ENCODE data around the gene AAK1. TPM values are rescaled to one million over a fixed set of nuclear protein-coding genes. Genes with fewer than 3 reads are reported as not detected.

The AAK1 gene
- polyA plus RNA-seq, 1 donor from 2014 or later: 26.7 TPM

GRCh38 chr2:69625078-69625795 is 18.3 kb downstream of the AAK1 start:
- H3K9me3 ChIP-seq (ENCODE audit: low read length): no peaks in the 10 kb centered on the region
- no peaks in the 10 kb centered on the region for H3F3A ChIP-seq (ENCODE audit: insufficient read depth, low read length, poor library complexity, severe bottlenecking)
- no peaks in the 10 kb centered on the region for H3K27me3 ChIP-seq (ENCODE audit: insufficient read depth, low read depth, low read length)
- no peaks in the 10 kb centered on the region for H3K36me3 ChIP-seq (ENCODE audit: insufficient read depth, low read length)
- no peak overlapping the region for H3K4me3 ChIP-seq (ENCODE audit: low read length)
- H3K9ac ChIP-seq (ENCODE audit: low read length): no peak overlapping the region
- no peak for TF ChIP-seq REST (IDR thresholded peaks at IDR 0.05; ENCODE audit: borderline replicate concordance)
- no peak for TF ChIP-seq EZH2 (IDR thresholded peaks at IDR 0.05; ENCODE audit: borderline replicate concordance, insufficient read depth, low read length, poor library complexity, severe bottlenecking)
- TF ChIP-seq TAF1 (IDR thresholded peaks at IDR 0.05; ENCODE audit: low read depth): no peak
- no peak for TF ChIP-seq SMC3 (conservative IDR thresholded peaks at IDR 0.05; ENCODE audit: poor library complexity)
- TF ChIP-seq MXI1 (conservative IDR thresholded peaks at IDR 0.05; ENCODE audit: poor library complexity, severe bottlenecking): no peak
- TF ChIP-seq POLR2AphosphoS5 (IDR thresholded peaks at IDR 0.05): no peak
- TF ChIP-seq EP300 (conservative IDR thresholded peaks at IDR 0.05; ENCODE audit: poor library complexity, severe bottlenecking): no peak
- TF ChIP-seq RAD21 (conservative IDR thresholded peaks at IDR 0.05): no peak
- TF ChIP-seq CTCF (IDR thresholded peaks at IDR 0.05; ENCODE audit: poor library complexity, severe bottlenecking): no peak
- H3K27ac ChIP-seq (ENCODE audit: low read length): no peak overlapping the region
- H4K20me1 ChIP-seq (ENCODE audit: insufficient read depth): no peaks in the 10 kb centered on the region
- peaks cover 18% of the 10 kb centered on the region for H3K79me2 ChIP-seq (replicated peaks; ENCODE audit: insufficient read depth, low read length)
- H2AFZ ChIP-seq (ENCODE audit: low read depth, low read length): no peak overlapping the region
- no peak overlapping the region for H3K4me2 ChIP-seq (ENCODE audit: low read length)
- no peaks in the 10 kb centered on the region for H3K9me2 ChIP-seq (ENCODE audit: insufficient read depth, low read length)

DNA sequence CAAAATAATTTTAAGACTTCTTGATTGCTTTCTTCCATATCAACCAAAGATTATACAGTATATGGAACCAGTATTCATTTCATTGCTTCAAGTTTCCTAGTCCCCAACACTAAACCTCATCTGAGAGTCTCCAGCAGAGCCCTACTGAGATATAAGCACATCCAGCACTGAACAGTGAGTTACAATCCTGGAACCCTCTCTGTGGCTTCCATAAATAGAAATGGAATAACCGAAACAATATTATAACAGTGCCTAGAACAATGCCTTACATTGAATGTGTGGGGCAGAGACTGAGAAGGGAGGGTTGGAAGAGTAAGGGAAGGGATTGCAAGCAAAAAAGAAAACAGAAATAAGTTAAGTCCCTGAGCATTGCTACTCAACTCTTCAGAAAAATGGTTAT is 18.9 kb downstream of the AAK1 start:
- H3K9ac ChIP-seq (ENCODE audit: low read length): no peak overlapping the region
- H3K27me3 ChIP-seq (ENCODE audit: insufficient read depth, low read depth, low read length): no peaks in the 10 kb centered on the region
- no peak for TF ChIP-seq CTCF (IDR thresholded peaks at IDR 0.05; ENCODE audit: poor library complexity, severe bottlenecking)
- TF ChIP-seq TAF1 (IDR thresholded peaks at IDR 0.05; ENCODE audit: low read depth): no peak
- TF ChIP-seq EP300 (conservative IDR thresholded peaks at IDR 0.05; ENCODE audit: poor library complexity, severe bottlenecking): no peak
- TF ChIP-seq POLR2AphosphoS5 (IDR thresholded peaks at IDR 0.05): no peak
- no peak for TF ChIP-seq MXI1 (conservative IDR thresholded peaks at IDR 0.05; ENCODE audit: poor library complexity, severe bottlenecking)
- no peak for TF ChIP-seq RAD21 (conservative IDR thresholded peaks at IDR 0.05)
- TF ChIP-seq SMC3 (conservative IDR thresholded peaks at IDR 0.05; ENCODE audit: poor library complexity): no peak
- TF ChIP-seq EZH2 (IDR thresholded peaks at IDR 0.05; ENCODE audit: borderline replicate concordance, insufficient read depth, low read length, poor library complexity, severe bottlenecking): no peak
- TF ChIP-seq REST (IDR thresholded peaks at IDR 0.05; ENCODE audit: borderline replicate concordance): no peak
- no peaks in the 10 kb centered on the region for H3K9me3 ChIP-seq (ENCODE audit: low read length)
- H3K79me2 ChIP-seq (replicated peaks; ENCODE audit: insufficient read depth, low read length): peaks cover 15% of the 10 kb centered on the region
- no peaks in the 10 kb centered on the region for H3F3A ChIP-seq (ENCODE audit: insufficient read depth, low read length, poor library complexity, severe bottlenecking)
- H3K4me2 ChIP-seq (ENCODE audit: low read length): no peak overlapping the region
- H3K9me2 ChIP-seq (ENCODE audit: insufficient read depth, low read length): no peaks in the 10 kb centered on the region
- no peak overlapping the region for H3K4me3 ChIP-seq (ENCODE audit: low read length)
- H3K36me3 ChIP-seq (ENCODE audit: insufficient read depth, low read length): no peaks in the 10 kb centered on the region
- no peak overlapping the region for H2AFZ ChIP-seq (ENCODE audit: low read depth, low read length)
- H3K27ac ChIP-seq (ENCODE audit: low read length): no peak overlapping the region
- no peaks in the 10 kb centered on the region for H4K20me1 ChIP-seq (ENCODE audit: insufficient read depth)

All from neural cell (in vitro differentiated cells).